H9 (cell line): ENCODE measurements around the gene MISP3. TPM values are rescaled to one million over a fixed set of nuclear protein-coding genes. Genes with fewer than 3 reads are reported as not detected.

Source experiments
- DNase-seq: peaks from one replicate; pipeline ENCODE4 v3.0.0-alpha.2; 2017
- H2AFZ ChIP-seq: one replicate; pipeline ENCODE4 v1.6.1; 2013; ENCODE audit warnings: mild to moderate bottlenecking, low read length, control low read depth, moderate library complexity
- H2AK5ac ChIP-seq: 2 replicates; pipeline ENCODE4 v1.6.1; 2013; ENCODE audit warnings: low read length, control low read depth, mixed read lengths; ENCODE audit not compliant: insufficient read length
- H2BK120ac ChIP-seq: one replicate; pipeline ENCODE4 v1.6.1; 2013; ENCODE audit warnings: low read depth, mild to moderate bottlenecking, low read length, control low read depth, inconsistent platforms; ENCODE audit not compliant: poor library complexity, severe bottlenecking
- H2BK12ac ChIP-seq: 2 replicates; pipeline ENCODE4 v1.6.1; 2013; ENCODE audit warnings: low read length, control low read depth, mixed read lengths, low read depth; ENCODE audit not compliant: insufficient read length
- H2BK15ac ChIP-seq: 2 replicates; pipeline ENCODE4 v1.6.1; 2013; ENCODE audit warnings: low read depth, low read length, control low read depth
- H2BK20ac ChIP-seq: one replicate; pipeline ENCODE4 v1.6.1; 2013; ENCODE audit warnings: low read depth, mild to moderate bottlenecking, low read length, control low read depth, inconsistent platforms; ENCODE audit not compliant: poor library complexity, severe bottlenecking
- H2BK5ac ChIP-seq: 2 replicates; pipeline ENCODE4 v1.6.1; 2013; ENCODE audit warnings: low read length, control low read depth, mixed read lengths; ENCODE audit not compliant: insufficient read length
- H3K14ac ChIP-seq: 2 replicates; pipeline ENCODE4 v1.6.1; 2013; ENCODE audit warnings: low read length, control low read depth; ENCODE audit not compliant: insufficient read depth
- H3K18ac ChIP-seq: 2 replicates; pipeline ENCODE4 v1.6.1; 2013; ENCODE audit warnings: low read depth, mild to moderate bottlenecking, mixed read lengths, low read length, control low read depth; ENCODE audit not compliant: insufficient read length
- H3K23ac ChIP-seq: 2 replicates; pipeline ENCODE4 v1.6.1; 2013; ENCODE audit warnings: low read length, control low read depth, mixed read lengths, low read depth; ENCODE audit not compliant: insufficient read length
- H3K23me2 ChIP-seq: 2 replicates; pipeline ENCODE4 v1.6.1; 2013; ENCODE audit warnings: low read depth, mild to moderate bottlenecking, mixed read lengths, low read length, control low read depth; ENCODE audit not compliant: insufficient read length, poor library complexity, severe bottlenecking
- H3K27ac ChIP-seq: 2 replicates; pipeline ENCODE4 v1.5.1; 2013; ENCODE audit warnings: low read length, control low read depth, mixed read lengths, low read depth; ENCODE audit not compliant: insufficient read length
- H3K27me3 ChIP-seq: 2 replicates; pipeline ENCODE4 v1.6.1; 2013; ENCODE audit warnings: low read length, control low read depth, inconsistent platforms; ENCODE audit not compliant: insufficient read depth
- H3K4ac ChIP-seq: 2 replicates; pipeline ENCODE4 v1.6.1; 2013; ENCODE audit warnings: low read depth, mild to moderate bottlenecking, control low read depth, inconsistent platforms, low read length, moderate library complexity
- H3K4me1 ChIP-seq: 2 replicates; pipeline ENCODE4 v1.6.1; 2013; ENCODE audit warnings: low read length, control low read depth, inconsistent platforms; ENCODE audit not compliant: insufficient read depth
- H3K4me2 ChIP-seq: 2 replicates; pipeline ENCODE4 v1.6.1; 2013; ENCODE audit warnings: low read length, control low read depth, mixed read lengths; ENCODE audit not compliant: insufficient read length, insufficient read depth
- H3K56ac ChIP-seq: 2 replicates; pipeline ENCODE4 v1.6.1; 2013; ENCODE audit warnings: low read depth, mild to moderate bottlenecking, mixed read lengths, low read length, control low read depth; ENCODE audit not compliant: insufficient read length
- H3K79me1 ChIP-seq: 2 replicates; pipeline ENCODE4 v1.6.1; 2013; ENCODE audit warnings: low read depth, mild to moderate bottlenecking, moderate library complexity, low read length, control low read depth, inconsistent platforms; ENCODE audit not compliant: insufficient read depth, poor library complexity, severe bottlenecking
- H3K79me2 ChIP-seq: 2 replicates; pipeline ENCODE4 v1.6.1; 2013; ENCODE audit warnings: low read length, control low read depth, inconsistent platforms; ENCODE audit not compliant: insufficient read depth
- H3K9ac ChIP-seq: 2 replicates; pipeline ENCODE4 v1.6.1; 2013; ENCODE audit warnings: low read length, control low read depth, mixed read lengths; ENCODE audit not compliant: insufficient read length; ENCODE audit errors: extremely low read depth
- H3K9me3 ChIP-seq: one replicate; pipeline ENCODE4 v1.6.1; 2013; ENCODE audit warnings: low read depth, low read length, inconsistent platforms; ENCODE audit not compliant: control insufficient read depth
- H3T11ph ChIP-seq: one replicate; pipeline ENCODE4 v1.6.1; 2013; ENCODE audit warnings: mild to moderate bottlenecking, low read length, control low read depth, inconsistent platforms
- H4K20me1 ChIP-seq: one replicate; pipeline ENCODE4 v1.6.1; 2013; ENCODE audit not compliant: control insufficient read depth, insufficient read length, insufficient read depth
- H4K5ac ChIP-seq: 2 replicates; pipeline ENCODE4 v1.6.1; 2013; ENCODE audit warnings: low read depth, mild to moderate bottlenecking, mixed read lengths, low read length, control low read depth; ENCODE audit not compliant: insufficient read length
- H4K8ac ChIP-seq: replicated peaks from 2 replicates; pipeline ENCODE4 v1.6.1; 2013; ENCODE audit warnings: low read length, control low read depth, mixed read lengths, low read depth; ENCODE audit not compliant: insufficient read length
- H4K91ac ChIP-seq: 2 replicates; pipeline ENCODE4 v1.6.1; 2013; ENCODE audit warnings: low read depth, mild to moderate bottlenecking, moderate library complexity, mixed read lengths, low read length, control low read depth; ENCODE audit not compliant: insufficient read length
- H3K27ac Mint-ChIP-seq, 3 experiments: 2 replicates in 2 of 3; 3 replicates in 1 of 3; pipeline ENCODE4 v1.8.0; 2020 to 2021; ENCODE audit warnings: mixed read lengths in 3 of 3, mild to moderate bottlenecking in 1 of 3, moderate library complexity in 1 of 3
- H3K27me3 Mint-ChIP-seq: 2 replicates; pipeline ENCODE4 v1.8.0; 2021; ENCODE audit warnings: low read depth, mild to moderate bottlenecking, moderate library complexity, mixed read lengths
- H3K36me3 Mint-ChIP-seq, 3 experiments: 2 replicates in 2 of 3; 3 replicates in 1 of 3; pipeline ENCODE4 v1.8.0; 2020 to 2021; ENCODE audit warnings: low read depth in 3 of 3, mixed read lengths in 3 of 3; ENCODE audit not compliant: insufficient read depth in 1 of 3
- H3K4me1 Mint-ChIP-seq, 2 experiments: 2 replicates each; pipeline ENCODE4 v1.8.0; 2020; ENCODE audit warnings: mixed read lengths in 2 of 2
- H3K4me3 Mint-ChIP-seq, 2 experiments: 2 replicates in 1 of 2; 3 replicates in 1 of 2; pipeline ENCODE4 v1.8.0; 2020 to 2021; ENCODE audit warnings: mild to moderate bottlenecking in 2 of 2, mixed read lengths in 2 of 2, moderate library complexity in 1 of 2
- H3K9me3 Mint-ChIP-seq, 2 experiments: 2 replicates in 1 of 2; 3 replicates in 1 of 2; pipeline ENCODE4 v1.8.0; 2020; ENCODE audit warnings: mild to moderate bottlenecking in 2 of 2, mixed read lengths in 2 of 2, moderate library complexity in 1 of 2
- WGBS: extraction: QIAGEN DNeasy Blood & Tissue Kit; methylation state at CpG from one replicate; pipeline ENCODE4 v1.1.7; 2013; ENCODE audit warnings: missing lambda C conversion rate, low lambda C conversion rate, mixed read lengths; ENCODE audit not compliant: insufficient read length; ENCODE audit errors: extremely low coverage; 5-methylcytosine and 5-hydroxymethylcytosine counted together
- total RNA-seq: library from RNA; stranded (reverse); gene quantifications from 2 replicates; pipeline ENCODE4 v1.2.1, GENCODE V29; 2021
- TF ChIP-seq, protein P1 (sequence below): fragments of 200-600 bp; sonication (generic); conservative IDR thresholded peaks from 3 replicates; pipeline ENCODE4 v1.8.0; 2021; ENCODE audit warnings: antibody characterized with exemption, mild to moderate bottlenecking

MISP3 gene
- total RNA-seq, 1 experiment from 2014 or later: 0.26 TPM

DNA sequence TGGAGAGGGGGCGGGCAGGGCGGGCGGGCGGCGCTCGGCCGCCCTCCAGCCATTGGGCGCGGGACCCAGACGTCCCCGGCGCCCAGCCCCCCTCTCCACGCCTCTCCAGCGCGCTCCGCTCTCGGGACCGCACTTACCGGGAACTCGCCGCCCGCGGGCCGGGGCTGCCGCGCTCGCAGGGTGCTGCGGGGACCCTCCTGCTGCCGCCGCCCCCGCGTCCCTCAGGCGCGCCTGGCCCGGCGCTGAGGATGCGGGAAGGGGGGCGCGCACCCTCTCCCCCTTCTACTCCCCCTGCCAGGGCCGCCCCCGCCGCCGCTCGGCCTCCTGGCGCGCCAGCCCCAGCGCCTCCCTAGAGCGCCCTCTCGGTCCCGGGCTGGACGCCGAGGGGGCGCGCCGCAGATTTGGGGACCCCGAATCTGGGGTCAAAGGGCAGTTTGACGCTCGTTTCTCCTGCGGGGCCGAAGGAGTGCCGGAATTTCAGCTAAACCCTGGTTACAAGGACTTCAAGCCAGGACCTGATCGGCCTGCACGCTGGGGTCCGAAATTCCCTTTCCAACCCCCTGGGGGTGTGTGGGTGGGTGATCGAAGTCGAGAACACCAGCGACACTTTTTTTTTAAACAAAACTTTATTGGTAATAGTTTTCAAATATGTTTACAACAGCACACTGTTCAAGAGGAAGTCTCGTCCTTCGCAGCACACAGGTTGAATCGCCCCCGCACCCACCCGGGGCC lies 18.7 kb downstream of the MISP3 start:
- no peak overlapping the region for H4K5ac ChIP-seq
- no peak overlapping the region for H2AFZ ChIP-seq
- no peak for DNase-seq
- H4K91ac ChIP-seq: no peak overlapping the region
- peaks cover 17 to 36% (median 29%) of the 10 kb centered on the region in 3 experiments for H3K36me3 Mint-ChIP-seq
- no peak overlapping the region for H3K9ac ChIP-seq
- peak overlapping the region; percentile 78 to 98 for H3K4me3 Mint-ChIP-seq
- peaks cover 6% of the 10 kb centered on the region for H3K9me3 ChIP-seq
- no peak overlapping the region for H2BK15ac ChIP-seq
- no peak overlapping the region for H2BK5ac ChIP-seq
- no peak overlapping the region; the same call in 1 of the 2 replicates for H3K14ac ChIP-seq
- no peaks in the 10 kb centered on the region for H3K4me1 ChIP-seq
- peaks cover 13 to 15% of the 10 kb centered on the region in 2 experiments for H3K9me3 Mint-ChIP-seq
- no peaks in the 10 kb centered on the region for H4K20me1 ChIP-seq
- H2BK12ac ChIP-seq: no peak overlapping the region
- H3K4ac ChIP-seq: no peak overlapping the region
- H3K4me1 Mint-ChIP-seq: peaks cover 12% of the 10 kb centered on the region in 2 experiments
- H3K79me1 ChIP-seq: no peaks in the 10 kb centered on the region
- H3K27me3 Mint-ChIP-seq: peaks cover 21% of the 10 kb centered on the region
- H2BK120ac ChIP-seq: no peak overlapping the region
- peak overlapping the region; percentile 70 to 92 (median 78); a peak in 4 of 7 replicates for H3K27ac Mint-ChIP-seq
- no peak overlapping the region for H3K27ac ChIP-seq
- H4K8ac ChIP-seq: no peak overlapping the region
- no peak overlapping the region for H2AK5ac ChIP-seq
- peaks cover 8% of the 10 kb centered on the region for H3K23me2 ChIP-seq
- no peak overlapping the region for H3K56ac ChIP-seq
- H3K4me2 ChIP-seq: peak overlapping the region; percentile 68
- no peak overlapping the region for H3K18ac ChIP-seq
- no peak overlapping the region for H2BK20ac ChIP-seq
- H3T11ph ChIP-seq: no peak overlapping the region
- H3K79me2 ChIP-seq: no peaks in the 10 kb centered on the region
- no peaks in the 10 kb centered on the region for H3K27me3 ChIP-seq
- H3K23ac ChIP-seq: no peak overlapping the region
- no CpG with 5 or more reads among the region's 72 CpGs for WGBS
- TF ChIP-seq, protein P1, sequence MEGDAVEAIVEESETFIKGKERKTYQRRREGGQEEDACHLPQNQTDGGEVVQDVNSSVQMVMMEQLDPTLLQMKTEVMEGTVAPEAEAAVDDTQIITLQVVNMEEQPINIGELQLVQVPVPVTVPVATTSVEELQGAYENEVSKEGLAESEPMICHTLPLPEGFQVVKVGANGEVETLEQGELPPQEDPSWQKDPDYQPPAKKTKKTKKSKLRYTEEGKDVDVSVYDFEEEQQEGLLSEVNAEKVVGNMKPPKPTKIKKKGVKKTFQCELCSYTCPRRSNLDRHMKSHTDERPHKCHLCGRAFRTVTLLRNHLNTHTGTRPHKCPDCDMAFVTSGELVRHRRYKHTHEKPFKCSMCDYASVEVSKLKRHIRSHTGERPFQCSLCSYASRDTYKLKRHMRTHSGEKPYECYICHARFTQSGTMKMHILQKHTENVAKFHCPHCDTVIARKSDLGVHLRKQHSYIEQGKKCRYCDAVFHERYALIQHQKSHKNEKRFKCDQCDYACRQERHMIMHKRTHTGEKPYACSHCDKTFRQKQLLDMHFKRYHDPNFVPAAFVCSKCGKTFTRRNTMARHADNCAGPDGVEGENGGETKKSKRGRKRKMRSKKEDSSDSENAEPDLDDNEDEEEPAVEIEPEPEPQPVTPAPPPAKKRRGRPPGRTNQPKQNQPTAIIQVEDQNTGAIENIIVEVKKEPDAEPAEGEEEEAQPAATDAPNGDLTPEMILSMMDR: 0 out of 3 replicates have a peak, but pooled peaks have one; percentile 16
